Measurements from ENCODE around the gene TRIM22. TPM values are rescaled to one million over a fixed set of nuclear protein-coding genes. Genes with fewer than 3 reads are reported as not detected.

TRIM22 gene
- total and polyA plus RNA-seq, 2 experiments from 2014 or later: 0.32 TPM; not detected in 1

GRCh38 chr11:5736396-5736795, 46.8 kb downstream of the TRIM22 start, which contains the start of gene OR56B1:
TSS of gene OR56B1 (plus strand) at chr11:5736448. CDS start at chr11:5736517, 69 bp downstream.
- no peak within 1 kb of the TSS for H3K27ac ChIP-seq
- H3K36me3 ChIP-seq: no peaks in the 10 kb centered on the region
- no peaks in the 10 kb centered on the region for H3K4me1 ChIP-seq (ENCODE audit: low read depth)
- TF ChIP-seq, protein P1, sequence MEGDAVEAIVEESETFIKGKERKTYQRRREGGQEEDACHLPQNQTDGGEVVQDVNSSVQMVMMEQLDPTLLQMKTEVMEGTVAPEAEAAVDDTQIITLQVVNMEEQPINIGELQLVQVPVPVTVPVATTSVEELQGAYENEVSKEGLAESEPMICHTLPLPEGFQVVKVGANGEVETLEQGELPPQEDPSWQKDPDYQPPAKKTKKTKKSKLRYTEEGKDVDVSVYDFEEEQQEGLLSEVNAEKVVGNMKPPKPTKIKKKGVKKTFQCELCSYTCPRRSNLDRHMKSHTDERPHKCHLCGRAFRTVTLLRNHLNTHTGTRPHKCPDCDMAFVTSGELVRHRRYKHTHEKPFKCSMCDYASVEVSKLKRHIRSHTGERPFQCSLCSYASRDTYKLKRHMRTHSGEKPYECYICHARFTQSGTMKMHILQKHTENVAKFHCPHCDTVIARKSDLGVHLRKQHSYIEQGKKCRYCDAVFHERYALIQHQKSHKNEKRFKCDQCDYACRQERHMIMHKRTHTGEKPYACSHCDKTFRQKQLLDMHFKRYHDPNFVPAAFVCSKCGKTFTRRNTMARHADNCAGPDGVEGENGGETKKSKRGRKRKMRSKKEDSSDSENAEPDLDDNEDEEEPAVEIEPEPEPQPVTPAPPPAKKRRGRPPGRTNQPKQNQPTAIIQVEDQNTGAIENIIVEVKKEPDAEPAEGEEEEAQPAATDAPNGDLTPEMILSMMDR (IDR thresholded peaks at IDR 0.05; ENCODE audit: low read depth, low read length): no peak
- H3K27me3 ChIP-seq: peaks cover 5% of the 10 kb centered on the region
- H3K9me3 ChIP-seq (ENCODE audit: low read depth): no peaks in the 10 kb centered on the region
- DNase-seq (ENCODE audit: low read depth in 1 of 2, low spot score in 1 of 2): no peak
- no peak within 1 kb of the TSS for H3K4me3 ChIP-seq

GRCh38 chr11:5737091-5737490, 47.5 kb downstream of the TRIM22 start:
- TF ChIP-seq, protein P1 (IDR thresholded peaks at IDR 0.05; ENCODE audit: low read depth, low read length): no peak
- Histone ChIP-seq H3K27ac (no peak overlapping the region), H3K4me1 (ENCODE audit: low read depth) (no peaks in the 10 kb centered on the region), H3K36me3 (no peaks in the 10 kb centered on the region), H3K27me3 (peaks cover 5% of the 10 kb centered on the region), H3K9me3 (ENCODE audit: low read depth) (no peaks in the 10 kb centered on the region), H3K4me3 (no peak overlapping the region)
- peak in 1 of 2 donors; percentile 40 for DNase-seq (ENCODE audit: low read depth in 1 of 2, low spot score in 1 of 2)

- peaks cover 5% of the 10 kb centered on the region for H3K27me3 ChIP-seq
- H3K36me3 ChIP-seq: no peaks in the 10 kb centered on the region
- TF ChIP-seq, protein P1 (IDR thresholded peaks at IDR 0.05; ENCODE audit: low read depth, low read length): no peak
- no peak overlapping the region for H3K4me3 ChIP-seq
- no peak for DNase-seq (ENCODE audit: low read depth in 1 of 2, low spot score in 1 of 2)
- no peak overlapping the region for H3K27ac ChIP-seq
- no peaks in the 10 kb centered on the region for H3K9me3 ChIP-seq (ENCODE audit: low read depth)
- H3K4me1 ChIP-seq (ENCODE audit: low read depth): no peaks in the 10 kb centered on the region
These were observed 48.2 kb downstream of the TRIM22 start for GRCh38 chr11:5737670-5738392.

GRCh38 chr11:5738431-5738830, 48.8 kb downstream of the TRIM22 start:
- Histone ChIP-seq H3K4me1 (ENCODE audit: low read depth) (no peaks in the 10 kb centered on the region), H3K9me3 (ENCODE audit: low read depth) (no peaks in the 10 kb centered on the region), H3K27me3 (peaks cover 5% of the 10 kb centered on the region), H3K4me3 (no peak overlapping the region), H3K36me3 (no peaks in the 10 kb centered on the region), H3K27ac (no peak overlapping the region)
- TF ChIP-seq, protein P1 (IDR thresholded peaks at IDR 0.05; ENCODE audit: low read depth, low read length): no peak
- no peak for DNase-seq (ENCODE audit: low read depth in 1 of 2, low spot score in 1 of 2)

GRCh38 chr11:5746614-5747013, 57.0 kb downstream of the TRIM22 start:
- no peaks in the 10 kb centered on the region for H3K27me3 ChIP-seq
- H3K9me3 ChIP-seq (ENCODE audit: low read depth): no peaks in the 10 kb centered on the region
- no peak for DNase-seq (ENCODE audit: low read depth in 1 of 2, low spot score in 1 of 2)
- TF ChIP-seq, protein P1 (IDR thresholded peaks at IDR 0.05; ENCODE audit: low read depth, low read length): no peak
- no peaks in the 10 kb centered on the region for H3K4me1 ChIP-seq (ENCODE audit: low read depth)
- no peak overlapping the region for H3K27ac ChIP-seq
- no peaks in the 10 kb centered on the region for H3K36me3 ChIP-seq
- H3K4me3 ChIP-seq: no peak overlapping the region

Data from cardiac muscle cell (in vitro differentiated cells and primary cell).